Keratinocyte (primary cell): ENCODE data around the gene MPC1.

Experiments used
- CTCF ChIP-seq, 3 experiments: IDR thresholded peaks in 1 of 3; conservative IDR thresholded peaks in 1 of 3; optimal IDR thresholded peaks in 1 of 3; 2 replicates in 2 of 3; 3 replicates in 1 of 3; pipeline versions ENCODE3 to v1.5.1; 2011; ENCODE audit warnings: low read length in 3 of 3, mild to moderate bottlenecking in 3 of 3, moderate library complexity in 2 of 3, control low read depth in 1 of 3, inconsistent platforms in 1 of 3; ENCODE audit not compliant: insufficient read depth in 2 of 3; ENCODE audit errors: extremely low read depth in 1 of 3
- EZH2 ChIP-seq: IDR thresholded peaks from one replicate; pipeline ENCODE4 v1.6.1; 2012; ENCODE audit warnings: inconsistent platforms, mild to moderate bottlenecking, low read length, moderate library complexity

GRCh38 chr6:166377721-166378120, 5.0 kb downstream of the MPC1 start:
- TF ChIP-seq EZH2 (no peak), CTCF (optimal IDR thresholded peaks at IDR 0.05 in 1 of 3, IDR thresholded peaks at IDR 0.05 in 1 of 3, conservative IDR thresholded peaks at IDR 0.05 in 1 of 3; ENCODE audit: extremely low read depth in 1 of 3, insufficient read depth in 2 of 3, low read length in 3 of 3) (no peak)
